Measurements from ENCODE around the gene TMEM164. TPM values are rescaled to one million over a fixed set of nuclear protein-coding genes. Genes with fewer than 3 reads are reported as not detected.

Gene TMEM164
- total RNA-seq, 4 donors from 2014 or later = 7.1 to 20.3 (median 13.3) TPM

- H3K36me3 ChIP-seq = no peaks in the 10 kb centered on the region
- no peak overlapping the region for H3K27ac ChIP-seq
- no peaks in the 10 kb centered on the region for H3K4me1 ChIP-seq
- DNase-seq (ENCODE audit: low spot score in 2 of 2) = no peak
- TF ChIP-seq EP300 (IDR thresholded peaks at IDR 0.05) = no peak
- TF ChIP-seq POLR2A (IDR thresholded peaks at IDR 0.05) = no peak
- TF ChIP-seq, protein P1, sequence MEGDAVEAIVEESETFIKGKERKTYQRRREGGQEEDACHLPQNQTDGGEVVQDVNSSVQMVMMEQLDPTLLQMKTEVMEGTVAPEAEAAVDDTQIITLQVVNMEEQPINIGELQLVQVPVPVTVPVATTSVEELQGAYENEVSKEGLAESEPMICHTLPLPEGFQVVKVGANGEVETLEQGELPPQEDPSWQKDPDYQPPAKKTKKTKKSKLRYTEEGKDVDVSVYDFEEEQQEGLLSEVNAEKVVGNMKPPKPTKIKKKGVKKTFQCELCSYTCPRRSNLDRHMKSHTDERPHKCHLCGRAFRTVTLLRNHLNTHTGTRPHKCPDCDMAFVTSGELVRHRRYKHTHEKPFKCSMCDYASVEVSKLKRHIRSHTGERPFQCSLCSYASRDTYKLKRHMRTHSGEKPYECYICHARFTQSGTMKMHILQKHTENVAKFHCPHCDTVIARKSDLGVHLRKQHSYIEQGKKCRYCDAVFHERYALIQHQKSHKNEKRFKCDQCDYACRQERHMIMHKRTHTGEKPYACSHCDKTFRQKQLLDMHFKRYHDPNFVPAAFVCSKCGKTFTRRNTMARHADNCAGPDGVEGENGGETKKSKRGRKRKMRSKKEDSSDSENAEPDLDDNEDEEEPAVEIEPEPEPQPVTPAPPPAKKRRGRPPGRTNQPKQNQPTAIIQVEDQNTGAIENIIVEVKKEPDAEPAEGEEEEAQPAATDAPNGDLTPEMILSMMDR (IDR thresholded peaks at IDR 0.05) = no peak
- H3K27me3 ChIP-seq = peaks cover 0 to 4% of the 10 kb centered on the region in 2 donors
- H3K4me3 ChIP-seq = no peak overlapping the region
- WGBS, 2 donors = 56 to 82% methylated on average over 1 of the region's 1 CpG
- no peaks in the 10 kb centered on the region for H3K9me3 ChIP-seq
Measured at GRCh38 chrX:110103344-110103743, 100.4 kb downstream of the TMEM164 start.

DNA sequence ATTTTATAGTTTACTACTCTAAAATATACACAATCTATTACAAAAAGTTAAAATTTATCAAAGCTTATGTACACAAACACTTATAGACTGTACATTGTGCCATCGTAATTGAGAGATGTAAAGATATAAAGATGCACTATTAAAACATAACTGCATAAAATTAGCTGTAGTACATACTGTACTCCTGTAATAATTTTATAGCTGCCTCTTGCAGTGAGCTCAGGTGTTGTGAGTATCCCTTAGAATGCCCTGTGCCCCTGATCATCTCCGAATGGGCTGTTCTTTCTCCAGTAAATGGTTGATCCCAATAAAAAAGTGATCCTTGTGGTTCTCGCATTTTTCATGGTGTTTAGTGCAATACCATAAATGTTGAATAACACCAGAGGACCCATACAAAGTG, 101.2 kb downstream of the TMEM164 start:
- H3K27me3 ChIP-seq = peaks cover 0 to 4% of the 10 kb centered on the region in 2 donors
- no peaks in the 10 kb centered on the region for H3K36me3 ChIP-seq
- no peak overlapping the region for H3K27ac ChIP-seq
- H3K9me3 ChIP-seq = no peaks in the 10 kb centered on the region
- no peaks in the 10 kb centered on the region for H3K4me1 ChIP-seq
- no peak overlapping the region for H3K4me3 ChIP-seq
- DNase-seq (ENCODE audit: low spot score in 2 of 2) = no peak
- TF ChIP-seq, protein P1 (IDR thresholded peaks at IDR 0.05) = no peak
- TF ChIP-seq EP300 (IDR thresholded peaks at IDR 0.05) (no peak), POLR2A (IDR thresholded peaks at IDR 0.05) (no peak)
- WGBS, 2 donors = 90 to 97% methylated on average over 3 of the region's 3 CpGs

DNA sequence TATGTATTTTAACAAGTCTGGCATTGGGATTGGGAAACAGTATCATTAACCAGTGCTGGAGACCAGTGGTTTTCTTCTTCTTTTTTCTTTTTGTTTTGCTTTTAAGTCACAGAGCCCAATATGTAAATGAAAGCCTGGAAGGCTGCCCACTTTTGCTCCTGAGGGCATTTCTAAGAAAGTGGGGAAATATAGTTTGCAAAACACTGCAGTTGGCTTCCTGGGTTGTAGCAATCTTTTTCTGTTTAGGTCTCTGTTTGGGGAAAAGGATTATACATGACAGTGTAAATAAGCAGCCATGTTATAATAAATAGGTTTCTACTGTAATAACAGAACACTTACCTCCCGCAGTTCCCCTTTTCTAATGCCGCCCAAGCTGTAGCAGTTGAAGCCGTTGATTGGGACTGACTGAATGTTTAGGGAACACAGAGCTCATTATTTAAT, 105.5 kb downstream of the TMEM164 start:
- 61 to 65% methylated on average over 3 of the region's 3 CpGs for WGBS, 2 donors
- no peak for TF ChIP-seq EP300 (IDR thresholded peaks at IDR 0.05)
- TF ChIP-seq, protein P1 (IDR thresholded peaks at IDR 0.05) = no peak
- TF ChIP-seq POLR2A (IDR thresholded peaks at IDR 0.05) = no peak

GRCh38 chrX:110114260-110114776, 111.4 kb downstream of the TMEM164 start:
- Histone ChIP-seq H3K9me3 (no peaks in the 10 kb centered on the region), H3K4me1 (no peaks in the 10 kb centered on the region)
- no peak for DNase-seq (ENCODE audit: low spot score in 2 of 2)

More for the DNA sequence above, 105.5 kb downstream of the TMEM164 start:
- H3K27me3 ChIP-seq = peaks cover 0 to 4% of the 10 kb centered on the region in 2 donors
- no peaks in the 10 kb centered on the region for H3K9me3 ChIP-seq
- no peak overlapping the region for H3K27ac ChIP-seq
- no peaks in the 10 kb centered on the region for H3K4me1 ChIP-seq
- no peak overlapping the region for H3K4me3 ChIP-seq
- peaks cover 0 to 5% (median 0%) of the 10 kb centered on the region in 3 donors for H3K36me3 ChIP-seq
- DNase-seq (ENCODE audit: low spot score in 2 of 2) = peak in 1 of 2 donors; percentile 9

More at GRCh38 chrX:110114260-110114776, 111.4 kb downstream of the TMEM164 start:
- Histone ChIP-seq H3K27ac (no peak overlapping the region), H3K4me3 (no peak overlapping the region), H3K27me3 (no peaks in the 10 kb centered on the region), H3K36me3 (peaks cover 0 to 5% (median 0%) of the 10 kb centered on the region in 3 donors)
- 85 to 86% methylated on average over 2 to 4 of the region's 4 CpGs for WGBS, 2 donors
- TF ChIP-seq POLR2A (IDR thresholded peaks at IDR 0.05) = no peak
- no peak for TF ChIP-seq EP300 (IDR thresholded peaks at IDR 0.05)
- TF ChIP-seq, protein P1 (IDR thresholded peaks at IDR 0.05) = no peak
